Activated effector memory CD4-positive, alpha-beta T cell treated with anti-CD3 and anti-CD28 coated beads, Interleukin-2, amount 50 U/mL, for 16 hours (primary cell): ENCODE measurements around the gene CACNA1I.

Experiments used
- DNase-seq: peaks from one replicate; pipeline ENCODE4 v3.0.0-alpha.2; 2020

Gene CACNA1I

DNA sequence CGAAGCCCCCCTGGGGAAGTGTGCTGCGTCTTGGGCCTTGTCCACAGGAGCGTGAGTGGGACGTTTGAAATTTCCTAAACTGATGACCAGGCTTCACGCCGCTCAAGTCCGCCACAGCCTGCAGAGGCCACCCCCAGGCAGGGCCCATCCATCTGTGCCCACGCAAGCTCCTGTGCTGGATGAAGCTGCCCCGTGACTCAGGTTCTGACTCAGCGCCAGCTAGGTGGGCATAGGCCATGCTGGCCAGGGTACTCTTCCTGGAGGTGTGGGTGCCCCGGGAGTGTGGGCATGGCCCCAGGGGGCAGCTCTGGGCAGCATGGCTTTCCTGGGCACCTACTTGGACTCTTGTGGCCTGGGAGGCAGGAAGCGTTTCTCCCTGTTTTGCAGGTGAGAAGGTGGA lies 134.8 kb downstream of the CACNA1I start:
- no peak for DNase-seq

- no peak for DNase-seq
Observed at GRCh38 chr22:39706376-39707140, 136.0 kb downstream of the CACNA1I start.

DNA sequence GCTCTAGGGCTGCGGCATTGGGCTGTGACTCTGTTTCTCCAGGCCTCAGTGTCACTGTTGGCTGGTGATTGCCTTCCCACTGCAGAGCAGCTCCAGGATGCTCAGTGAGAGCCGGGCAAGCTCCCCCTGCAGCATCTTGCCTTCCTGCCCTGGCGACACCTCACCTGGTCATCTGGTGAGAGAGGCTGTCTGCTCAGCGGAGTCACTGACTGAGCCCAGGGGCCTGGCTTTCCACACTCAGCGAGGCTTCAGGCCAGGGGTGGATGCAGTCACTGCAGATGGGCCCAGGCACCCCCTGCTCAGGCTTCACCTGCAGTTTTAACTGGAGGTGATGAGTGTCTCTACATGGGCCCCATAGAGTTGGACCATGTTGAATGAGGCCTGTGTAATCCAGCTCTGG lies 136.8 kb downstream of the CACNA1I start:
- DNase-seq: no peak

GRCh38 chr22:39707816-39708215 lies 137.3 kb downstream of the CACNA1I start:
- no peak for DNase-seq

GRCh38 chr22:39710380-39711150 lies 140.0 kb downstream of the CACNA1I start:
- no peak for DNase-seq

- DNase-seq: no peak
Observed at GRCh38 chr22:39712081-39712480, 141.5 kb downstream of the CACNA1I start.

- DNase-seq: no peak
Observed at GRCh38 chr22:39712751-39713525, 142.4 kb downstream of the CACNA1I start.

DNA sequence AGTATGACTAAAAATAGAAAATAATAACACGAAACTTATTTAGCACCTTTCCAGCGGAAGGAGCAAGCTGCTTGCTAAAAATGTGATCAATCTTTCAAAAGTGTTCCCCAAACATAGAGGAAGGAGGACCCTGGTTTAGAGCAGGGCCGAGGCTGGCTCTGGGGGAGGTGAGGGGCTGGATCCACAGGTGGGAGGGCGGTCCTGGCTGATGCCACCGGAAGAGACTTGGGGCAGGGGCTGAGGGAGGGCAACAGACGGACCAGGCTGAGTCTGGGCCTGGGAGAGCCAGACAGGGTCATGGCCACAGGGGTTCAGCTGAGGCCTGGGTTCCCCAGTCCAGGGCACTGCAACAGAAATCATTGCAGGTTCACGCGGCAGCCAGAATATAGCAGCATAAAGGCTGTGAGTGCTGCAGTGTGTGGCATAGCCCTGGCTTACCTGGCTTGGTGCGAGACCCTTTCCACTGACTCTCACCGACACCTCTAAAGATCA lies 143.3 kb downstream of the CACNA1I start:
- DNase-seq: no peak

DNA sequence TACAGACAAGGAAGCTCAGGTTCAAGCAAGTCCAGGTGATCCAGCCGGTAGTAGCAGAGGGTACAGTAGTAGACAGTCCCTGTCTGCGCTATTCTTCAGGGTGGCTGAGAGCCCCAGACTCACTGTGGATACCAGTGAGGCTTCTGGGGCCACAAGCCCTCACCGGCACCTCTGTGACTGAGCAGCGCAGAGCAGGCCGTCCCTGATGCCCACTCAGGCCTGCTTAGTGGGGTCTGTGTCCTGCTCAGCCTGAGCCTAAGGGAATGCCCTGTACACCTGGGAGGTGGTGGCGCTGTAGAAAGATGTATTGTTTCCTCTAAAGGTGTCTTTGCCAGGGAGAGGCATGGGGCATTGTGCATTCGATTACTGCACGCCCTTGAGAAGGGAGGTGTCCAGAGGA lies 143.8 kb downstream of the CACNA1I start:
- no peak for DNase-seq

GRCh38 chr22:39715778-39716495 lies 145.4 kb downstream of the CACNA1I start:
- peak; percentile 52 for DNase-seq

DNA sequence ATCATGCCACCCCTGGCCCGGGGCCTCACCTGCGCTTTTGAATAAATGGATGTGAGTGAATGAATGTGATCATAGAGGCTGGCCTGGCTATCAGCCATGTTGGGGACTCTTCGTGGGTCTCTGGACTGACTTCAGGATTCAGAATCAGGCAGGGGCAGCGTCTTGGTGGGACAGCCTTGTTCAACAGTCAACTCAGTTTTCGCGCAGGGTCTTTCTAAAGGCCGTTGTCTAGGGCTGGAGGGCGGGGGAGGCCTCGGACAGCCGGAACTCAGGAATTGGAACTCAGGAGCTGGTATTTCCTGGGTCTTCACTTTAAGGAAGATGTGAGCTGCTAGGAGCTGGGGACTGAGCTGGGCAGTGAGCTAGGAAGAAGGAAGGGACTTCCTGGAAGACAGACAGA lies 146.0 kb downstream of the CACNA1I start:
- no peak for DNase-seq

- DNase-seq: peak; percentile 10
Observed at GRCh38 chr22:39717099-39717498, 146.5 kb downstream of the CACNA1I start.

DNA sequence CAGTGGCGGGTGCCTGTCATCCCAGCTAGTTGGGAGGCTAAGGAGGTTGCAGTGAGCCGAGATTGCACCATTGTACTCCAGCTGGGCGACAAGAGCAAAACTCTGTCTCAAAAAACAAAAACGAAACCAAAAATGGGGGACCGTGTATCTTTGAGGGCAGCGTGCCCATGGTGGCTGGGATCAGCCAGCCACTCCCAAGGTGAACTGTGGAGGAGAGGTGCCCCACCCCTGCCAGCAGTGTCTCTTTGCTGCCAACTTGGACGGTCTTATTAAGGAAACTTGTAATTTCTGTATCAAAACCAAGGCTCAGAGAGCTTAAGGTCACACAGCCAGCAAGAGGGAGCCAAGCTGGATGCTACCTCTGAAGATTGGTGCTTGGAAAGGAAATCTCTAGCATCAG lies 147.7 kb downstream of the CACNA1I start:
- no peak for DNase-seq

DNA sequence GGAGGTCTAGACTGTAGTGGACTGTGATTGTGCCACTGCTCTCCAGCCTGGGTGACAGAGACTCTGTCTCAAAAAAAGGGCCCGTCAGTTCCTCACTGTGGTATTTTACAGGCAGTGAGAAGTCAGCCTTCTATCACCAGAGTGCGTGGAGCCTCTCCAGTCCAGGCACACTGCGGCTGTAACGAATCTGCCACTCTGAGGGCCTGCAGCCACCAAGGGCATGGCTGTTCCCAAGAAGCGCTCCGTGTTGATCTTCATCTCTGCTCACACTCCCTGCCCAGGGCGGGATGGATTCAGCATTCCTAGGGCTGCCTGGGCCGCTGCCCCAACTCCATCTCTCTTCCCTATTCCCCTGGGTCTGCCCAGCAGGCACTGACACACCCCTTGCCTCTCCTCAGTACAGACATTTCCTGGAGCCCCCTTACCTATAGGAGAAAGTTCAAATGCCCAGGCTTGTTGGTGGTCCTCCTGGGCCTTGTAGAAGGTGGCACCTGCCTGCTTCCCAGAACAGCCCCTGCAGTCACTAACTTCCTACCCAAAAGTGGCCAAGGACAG lies 148.4 kb downstream of the CACNA1I start:
- DNase-seq: no peak

DNA sequence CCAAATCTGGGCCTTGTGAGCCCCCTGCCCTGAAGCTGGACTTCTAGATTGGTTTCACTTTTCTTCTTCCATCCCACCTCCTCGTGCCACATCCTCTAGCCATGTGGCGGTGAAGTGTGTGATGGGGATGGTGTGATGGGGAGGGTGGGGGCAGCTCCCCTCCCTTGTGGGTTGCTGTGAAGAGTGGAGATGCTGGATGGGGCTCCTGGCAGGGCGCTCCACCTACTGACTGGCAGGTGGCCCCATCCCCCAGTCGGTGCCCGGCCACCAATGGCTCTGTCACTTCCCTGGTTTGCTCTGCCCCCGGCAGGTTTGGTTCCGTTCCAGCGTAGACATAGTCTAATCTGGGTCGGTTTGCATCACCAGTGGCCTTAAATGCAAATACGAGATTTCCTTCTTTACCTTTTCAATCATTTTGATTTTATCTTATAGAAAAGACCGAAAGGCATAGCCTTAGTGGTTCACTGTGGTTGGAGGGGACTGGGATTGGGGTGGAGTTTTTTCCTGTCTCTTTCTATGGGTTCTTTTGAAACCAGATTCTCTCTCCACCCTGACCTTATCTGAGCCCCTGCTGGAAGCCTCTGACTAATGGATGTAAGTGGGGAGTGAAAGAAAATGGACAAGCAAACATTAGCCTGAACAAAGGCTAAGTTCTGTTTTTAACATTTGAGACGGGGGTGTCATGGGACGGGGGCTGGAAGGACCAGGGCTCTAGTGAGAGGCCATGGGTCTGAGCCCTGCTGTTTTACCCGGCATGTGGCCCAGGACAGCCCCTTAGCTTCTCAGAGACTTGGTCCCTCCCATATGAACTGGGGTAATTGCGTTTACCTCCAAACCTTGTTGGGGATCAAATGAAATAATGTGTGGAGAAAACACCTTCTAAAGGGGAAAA lies 149.3 kb downstream of the CACNA1I start:
- DNase-seq: peak; percentile 45

DNA sequence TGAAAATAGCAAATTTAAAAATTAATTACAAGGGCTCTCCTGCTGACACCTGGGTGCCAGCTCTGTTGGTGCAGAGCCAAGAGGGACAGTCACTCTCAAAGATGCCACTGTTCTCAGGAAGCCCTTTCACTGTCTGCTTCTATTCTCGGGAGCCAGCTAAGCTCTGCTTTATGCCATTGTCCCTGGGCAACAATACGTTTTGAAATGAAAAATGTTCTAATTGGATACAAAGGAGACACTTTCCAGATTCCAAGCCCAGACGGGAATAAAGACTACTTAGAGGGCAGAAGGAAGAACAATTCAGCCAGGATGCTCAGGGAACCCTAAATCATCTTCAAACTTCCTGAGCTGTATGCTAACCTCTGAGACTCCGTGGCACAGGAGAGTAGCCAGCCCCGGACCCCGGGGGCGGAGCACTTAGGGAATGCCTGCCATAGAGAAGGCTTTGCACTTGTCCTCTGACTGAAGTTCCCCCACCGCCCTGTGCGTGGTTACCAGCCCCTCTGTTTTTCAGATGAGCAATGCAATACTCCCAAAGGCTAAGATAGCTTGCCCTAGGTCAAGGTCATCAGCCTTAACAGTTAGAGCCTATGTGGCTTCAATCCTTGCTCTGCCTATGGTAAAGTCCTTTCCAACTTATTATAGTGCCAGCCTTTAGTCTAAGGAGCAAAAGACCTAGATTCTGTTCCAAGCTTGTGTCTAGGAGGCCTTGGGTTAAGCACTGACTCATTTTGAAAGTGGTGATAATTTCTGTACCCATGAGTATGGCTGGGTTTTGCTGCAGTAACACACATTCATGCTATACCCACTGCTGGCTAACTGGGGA lies 150.9 kb downstream of the CACNA1I start:
- DNase-seq: peak; percentile 60

- no peak for DNase-seq
Observed at GRCh38 chr22:39722032-39722325, 151.4 kb downstream of the CACNA1I start.

DNA sequence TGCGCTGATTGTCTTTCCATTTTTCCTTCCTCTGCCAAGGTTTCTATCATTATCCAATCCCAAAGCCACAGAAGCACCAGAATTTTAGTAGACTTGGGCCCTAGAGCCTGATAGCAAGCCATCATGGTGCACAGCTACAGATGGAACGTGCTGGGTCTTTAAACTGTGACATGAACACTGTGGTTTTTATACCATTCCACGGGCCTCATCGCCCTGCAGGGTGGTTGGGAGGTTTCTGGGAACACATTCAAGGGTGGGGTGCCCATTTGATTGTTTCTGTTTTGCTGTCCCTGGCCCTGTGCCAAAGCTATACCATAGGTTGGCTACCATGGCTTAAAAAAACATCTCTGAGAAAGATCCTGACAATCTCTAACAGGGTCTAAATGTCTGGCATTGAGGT lies 151.9 kb downstream of the CACNA1I start:
- no peak for DNase-seq

DNA sequence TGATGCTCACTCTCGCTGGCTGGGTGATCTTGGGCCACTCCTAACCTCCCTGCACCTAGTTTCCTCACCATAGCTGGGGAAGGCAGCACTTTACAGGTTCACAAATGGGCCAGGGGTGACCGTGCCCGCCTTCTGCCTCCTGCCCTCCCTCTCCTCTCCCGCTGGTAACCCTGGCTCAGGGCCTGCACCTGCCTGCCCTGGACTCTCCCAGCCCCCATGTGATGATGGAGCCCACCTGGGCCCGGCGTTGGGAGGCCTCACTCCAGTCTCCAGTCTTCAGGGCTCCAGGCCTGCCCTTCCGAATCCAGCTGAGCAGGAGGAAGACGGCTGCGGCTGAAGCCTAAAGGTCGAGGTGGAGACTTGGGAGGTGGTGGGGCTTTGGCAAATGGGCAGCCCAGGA lies 152.9 kb downstream of the CACNA1I start:
- DNase-seq: no peak

DNA sequence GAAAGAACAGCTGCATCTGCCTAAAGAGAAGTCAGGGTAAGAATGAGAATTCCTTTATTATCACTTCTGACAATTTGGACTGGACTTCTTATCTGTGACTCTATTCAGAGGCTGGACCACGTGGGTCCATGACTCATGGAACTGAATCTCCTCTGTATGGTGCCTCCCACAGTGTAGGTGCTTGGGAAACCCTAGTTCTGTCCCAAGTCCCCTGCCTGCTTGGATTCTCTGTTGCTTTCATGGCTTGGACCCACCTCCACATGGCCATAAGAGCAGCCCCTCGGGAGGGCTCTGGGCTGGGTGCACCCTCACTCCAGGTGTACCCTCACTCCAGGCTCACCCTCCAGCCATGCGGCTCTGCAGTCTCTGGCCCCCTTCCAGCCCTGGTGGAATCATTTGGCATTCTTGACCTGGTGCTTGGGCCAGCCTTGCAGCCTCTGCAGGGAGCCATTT lies 153.4 kb downstream of the CACNA1I start:
- DNase-seq: peak; percentile 50

DNA sequence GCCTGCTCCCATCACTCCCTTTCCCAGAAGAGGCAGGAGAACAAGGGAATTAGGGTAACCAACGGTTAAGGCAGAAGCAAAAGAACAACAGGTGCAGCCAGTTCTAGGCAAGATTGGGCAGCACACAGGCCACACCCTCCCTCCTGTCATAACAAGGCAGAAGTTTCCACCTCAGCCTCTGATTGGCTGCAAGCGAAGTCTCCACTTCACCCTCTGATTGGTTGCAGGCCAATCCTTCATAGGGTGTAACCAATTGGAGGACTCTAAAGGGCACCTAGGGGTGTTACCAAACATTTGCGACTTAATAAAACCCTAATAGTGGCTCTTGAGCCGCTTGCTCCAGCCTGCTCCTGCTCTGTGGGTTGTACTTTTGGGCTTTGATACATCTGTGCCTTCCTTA lies 153.8 kb downstream of the CACNA1I start:
- no peak for DNase-seq
